Neural progenitor cell (in vitro differentiated cells): ENCODE data around the gene KCNK5. TPM values are rescaled to one million over a fixed set of nuclear protein-coding genes. Genes with fewer than 3 reads are reported as not detected.

Experiments used
- DNase-seq: peaks from one replicate; pipeline ENCODE4 v3.0.0-alpha.2; 2016; ENCODE audit warnings: low spot score
- H2AFZ ChIP-seq: fragments of 200-600 bp; sonication (generic); replicated peaks from 2 replicates; pipeline ENCODE4 v1.6.1; 2016; ENCODE audit warnings: antibody characterized with exemption
- H3F3A ChIP-seq: fragments of 200-600 bp; sonication (generic); 2 replicates; pipeline ENCODE4 v1.6.1; 2016; ENCODE audit warnings: antibody characterized with exemption, low read depth
- H3K27ac ChIP-seq: fragments of 200-600 bp; sonication (generic); 2 replicates; pipeline ENCODE4 v1.5.1; 2016; ENCODE audit warnings: mild to moderate bottlenecking
- H3K27me3 ChIP-seq: fragments of 200-600 bp; sonication (generic); 2 replicates; pipeline ENCODE4 v1.6.1; 2016; ENCODE audit warnings: mild to moderate bottlenecking, moderate library complexity
- H3K36me3 ChIP-seq: fragments of 200-600 bp; sonication (generic); 2 replicates; pipeline ENCODE4 v1.5.1; 2016
- H3K4me1 ChIP-seq: fragments of 200-600 bp; sonication (generic); 2 replicates; pipeline ENCODE4 v1.6.1; 2016; ENCODE audit warnings: mixed run types
- H3K4me2 ChIP-seq: fragments of 200-600 bp; sonication (generic); 2 replicates; pipeline ENCODE4 v1.6.1; 2016
- H3K4me3 ChIP-seq: fragments of 200-600 bp; sonication (generic); 2 replicates; pipeline ENCODE4 v1.5.1; 2016
- H3K79me2 ChIP-seq: fragments of 200-600 bp; sonication (generic); 2 replicates; pipeline ENCODE4 v1.6.1; 2016; ENCODE audit warnings: low read depth
- H3K9ac ChIP-seq: fragments of 200-600 bp; sonication (generic); 2 replicates; pipeline ENCODE4 v1.6.1; 2016
- H3K9me3 ChIP-seq: fragments of 200-600 bp; sonication (generic); 2 replicates; pipeline ENCODE4 v1.5.1; 2016; ENCODE audit warnings: low read depth
- H4K20me1 ChIP-seq: fragments of 200-600 bp; sonication (generic); 2 replicates; pipeline ENCODE4 v1.6.1; 2016; ENCODE audit warnings: low read depth
- H3K27ac Mint-ChIP-seq: 3 replicates; pipeline ENCODE4 v1.8.0; 2021; ENCODE audit warnings: mixed read lengths
- H3K27me3 Mint-ChIP-seq: 2 replicates; pipeline ENCODE4 v1.8.0; 2022; ENCODE audit warnings: low read depth, mild to moderate bottlenecking, inconsistent platforms, moderate library complexity, mixed read lengths; ENCODE audit not compliant: insufficient read depth
- H3K36me3 Mint-ChIP-seq: 3 replicates; pipeline ENCODE4 v1.8.0; 2021; ENCODE audit warnings: mixed read lengths
- H3K4me1 Mint-ChIP-seq: 3 replicates; pipeline ENCODE4 v1.8.0; 2021; ENCODE audit warnings: mixed read lengths
- H3K4me3 Mint-ChIP-seq: 3 replicates; pipeline ENCODE4 v1.8.0; 2021; ENCODE audit warnings: mild to moderate bottlenecking, moderate library complexity, mixed read lengths
- H3K9me3 Mint-ChIP-seq: 3 replicates; pipeline ENCODE4 v1.8.0; 2020; ENCODE audit warnings: mixed read lengths
- EZH2 ChIP-seq: fragments of 200-600 bp; sonication (generic); IDR thresholded peaks from 2 replicates; pipeline ENCODE4 v1.6.1; 2017; ENCODE audit warnings: antibody characterized with exemption, mild to moderate bottlenecking, moderate library complexity
- EZH2phosphoT487 ChIP-seq: fragments of 200-600 bp; sonication (generic); IDR thresholded peaks from 2 replicates; pipeline ENCODE4 v1.6.1; 2017; ENCODE audit warnings: antibody characterized with exemption
- total RNA-seq: library from RNA; depleted of rRNA; stranded (reverse); fragments of >200 nt; gene quantifications from 2 replicates; pipeline ENCODE4 v1.2.3, GENCODE V29; 2015; ENCODE audit warnings: low replicate concordance
- TF ChIP-seq, protein P1 (sequence below): fragments of 200-600 bp; sonication (generic); IDR thresholded peaks from 2 replicates; pipeline ENCODE4 v1.5.1; 2017; ENCODE audit warnings: antibody characterized with exemption, mild to moderate bottlenecking

Gene KCNK5
- total RNA-seq, 1 donor from 2014 or later = 5.7 TPM

DNA sequence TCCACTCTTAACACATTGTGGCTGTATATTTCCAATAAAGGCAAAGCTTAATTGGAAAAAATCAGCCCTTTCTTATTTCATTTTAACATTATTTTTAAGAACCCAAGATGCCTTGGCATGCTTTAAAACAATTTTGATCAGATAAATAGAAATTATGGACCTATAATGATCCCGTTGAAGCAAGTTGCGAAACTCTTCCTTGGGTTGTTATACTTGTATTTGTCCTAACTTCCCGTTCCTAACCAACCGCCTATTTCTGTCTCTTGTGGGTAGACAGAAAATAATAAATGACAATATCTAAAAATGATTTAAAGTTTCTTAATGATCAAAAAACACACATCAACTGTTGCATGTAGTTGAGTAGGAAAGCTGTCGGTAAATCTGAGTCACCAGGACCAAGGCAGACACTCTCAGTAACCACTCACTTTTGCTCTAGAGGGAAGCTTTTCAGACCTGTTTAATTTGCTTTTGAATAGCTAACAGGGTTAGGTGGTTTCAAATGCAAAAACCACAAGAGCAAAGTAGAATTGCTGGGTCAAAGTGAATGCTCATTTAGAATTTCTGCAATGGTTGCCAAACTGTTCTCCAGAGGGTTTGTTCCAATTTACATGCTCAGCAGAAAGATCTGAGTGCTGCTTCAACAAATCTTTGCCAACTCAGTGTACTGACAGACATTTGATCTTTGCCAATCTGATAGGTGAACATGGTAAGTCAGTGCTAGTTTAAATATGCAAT, 34.2 kb upstream of the KCNK5 start:
- Histone ChIP-seq H3K9ac (no peak overlapping the region), H3K4me1 (no peaks in the 10 kb centered on the region), H3K36me3 (no peaks in the 10 kb centered on the region), H3F3A (peaks cover 5% of the 10 kb centered on the region), H2AFZ (no peak overlapping the region), H3K27ac (no peak overlapping the region), H3K4me2 (no peak overlapping the region), H3K79me2 (no peaks in the 10 kb centered on the region), H4K20me1 (no peaks in the 10 kb centered on the region), H3K9me3 (no peaks in the 10 kb centered on the region), H3K27me3 (peaks cover 11% of the 10 kb centered on the region), H3K4me3 (no peak overlapping the region)
- Mint-ChIP-seq H3K27me3 (peaks cover 13% of the 10 kb centered on the region), H3K27ac (no peak overlapping the region), H3K4me1 (no peaks in the 10 kb centered on the region), H3K36me3 (no peaks in the 10 kb centered on the region), H3K9me3 (no peaks in the 10 kb centered on the region), H3K4me3 (no peak overlapping the region)
- TF ChIP-seq EZH2 = no peak
- TF ChIP-seq, protein P1, sequence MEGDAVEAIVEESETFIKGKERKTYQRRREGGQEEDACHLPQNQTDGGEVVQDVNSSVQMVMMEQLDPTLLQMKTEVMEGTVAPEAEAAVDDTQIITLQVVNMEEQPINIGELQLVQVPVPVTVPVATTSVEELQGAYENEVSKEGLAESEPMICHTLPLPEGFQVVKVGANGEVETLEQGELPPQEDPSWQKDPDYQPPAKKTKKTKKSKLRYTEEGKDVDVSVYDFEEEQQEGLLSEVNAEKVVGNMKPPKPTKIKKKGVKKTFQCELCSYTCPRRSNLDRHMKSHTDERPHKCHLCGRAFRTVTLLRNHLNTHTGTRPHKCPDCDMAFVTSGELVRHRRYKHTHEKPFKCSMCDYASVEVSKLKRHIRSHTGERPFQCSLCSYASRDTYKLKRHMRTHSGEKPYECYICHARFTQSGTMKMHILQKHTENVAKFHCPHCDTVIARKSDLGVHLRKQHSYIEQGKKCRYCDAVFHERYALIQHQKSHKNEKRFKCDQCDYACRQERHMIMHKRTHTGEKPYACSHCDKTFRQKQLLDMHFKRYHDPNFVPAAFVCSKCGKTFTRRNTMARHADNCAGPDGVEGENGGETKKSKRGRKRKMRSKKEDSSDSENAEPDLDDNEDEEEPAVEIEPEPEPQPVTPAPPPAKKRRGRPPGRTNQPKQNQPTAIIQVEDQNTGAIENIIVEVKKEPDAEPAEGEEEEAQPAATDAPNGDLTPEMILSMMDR = no peak
- TF ChIP-seq EZH2phosphoT487 = no peak
- no peak for DNase-seq

DNA sequence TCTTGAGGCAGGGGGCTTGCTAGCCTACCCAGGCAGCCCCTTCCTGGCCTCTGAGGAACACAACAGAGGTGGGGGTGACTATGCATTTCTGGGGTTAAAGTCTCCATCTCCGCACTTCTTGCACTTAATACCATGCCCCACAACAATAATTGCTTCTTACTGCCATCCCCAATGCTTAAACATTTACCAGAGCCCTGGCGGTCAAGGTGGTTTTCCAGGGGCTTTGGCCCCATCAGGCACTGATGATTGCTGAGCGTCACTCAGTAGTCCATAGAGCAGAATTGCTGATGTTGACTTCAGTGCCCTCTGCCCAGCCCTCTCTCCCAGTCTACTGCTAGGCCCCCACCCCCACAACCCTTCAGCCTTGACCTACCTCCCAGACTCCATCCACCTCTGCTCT, 32.5 kb upstream of the KCNK5 start:
- H2AFZ ChIP-seq = no peak overlapping the region
- no peaks in the 10 kb centered on the region for H3K9me3 ChIP-seq
- TF ChIP-seq, protein P1 = no peak
- Mint-ChIP-seq H3K36me3 (no peaks in the 10 kb centered on the region), H3K27me3 (peaks cover 15% of the 10 kb centered on the region), H3K9me3 (no peaks in the 10 kb centered on the region), H3K4me1 (no peaks in the 10 kb centered on the region), H3K27ac (no peak overlapping the region), H3K4me3 (no peak overlapping the region)
- no peaks in the 10 kb centered on the region for H3K79me2 ChIP-seq
- H4K20me1 ChIP-seq = no peaks in the 10 kb centered on the region
- no peaks in the 10 kb centered on the region for H3K36me3 ChIP-seq
- no peak overlapping the region for H3K27ac ChIP-seq
- H3K4me1 ChIP-seq = no peaks in the 10 kb centered on the region
- no peak for DNase-seq
- peaks cover 11% of the 10 kb centered on the region for H3K27me3 ChIP-seq
- H3K4me2 ChIP-seq = no peak overlapping the region
- no peak overlapping the region for H3K9ac ChIP-seq
- H3F3A ChIP-seq = peaks cover 5% of the 10 kb centered on the region
- H3K4me3 ChIP-seq = no peak overlapping the region

GRCh38 chr6:39260953-39261352, 31.7 kb upstream of the KCNK5 start:
- TF ChIP-seq EZH2 (no peak), EZH2phosphoT487 (no peak)
- TF ChIP-seq, protein P1 = no peak
- peaks cover 8% of the 10 kb centered on the region for H3F3A ChIP-seq
- H3K9me3 Mint-ChIP-seq = no peaks in the 10 kb centered on the region
- peaks cover 11% of the 10 kb centered on the region for H3K27me3 ChIP-seq
- no peak overlapping the region for H2AFZ ChIP-seq
- H3K36me3 ChIP-seq = no peaks in the 10 kb centered on the region
- H3K4me3 Mint-ChIP-seq = no peak overlapping the region
- no peak for DNase-seq
- H3K27ac ChIP-seq = no peak overlapping the region
- H3K4me3 ChIP-seq = no peak overlapping the region
- peaks cover 5% of the 10 kb centered on the region for H3K4me1 Mint-ChIP-seq
- H3K9me3 ChIP-seq = no peaks in the 10 kb centered on the region
- no peaks in the 10 kb centered on the region for H3K4me1 ChIP-seq
- no peaks in the 10 kb centered on the region for H4K20me1 ChIP-seq
- no peaks in the 10 kb centered on the region for H3K36me3 Mint-ChIP-seq
- no peak overlapping the region for H3K27ac Mint-ChIP-seq
- H3K27me3 Mint-ChIP-seq = peaks cover 15% of the 10 kb centered on the region
- no peak overlapping the region for H3K9ac ChIP-seq
- H3K79me2 ChIP-seq = no peaks in the 10 kb centered on the region
- H3K4me2 ChIP-seq = no peak overlapping the region
